GM18502 (cell line): ENCODE data around the gene ARSG.

Experiments used
- ATAC-seq: cut with Tn5 transposase; IDR thresholded peaks from one replicate; pipeline ENCODE4 v1.9.1; 2021; ENCODE audit warnings: mild to moderate bottlenecking; ENCODE audit not compliant: unreplicated experiment, poor library complexity

ARSG gene

DNA sequence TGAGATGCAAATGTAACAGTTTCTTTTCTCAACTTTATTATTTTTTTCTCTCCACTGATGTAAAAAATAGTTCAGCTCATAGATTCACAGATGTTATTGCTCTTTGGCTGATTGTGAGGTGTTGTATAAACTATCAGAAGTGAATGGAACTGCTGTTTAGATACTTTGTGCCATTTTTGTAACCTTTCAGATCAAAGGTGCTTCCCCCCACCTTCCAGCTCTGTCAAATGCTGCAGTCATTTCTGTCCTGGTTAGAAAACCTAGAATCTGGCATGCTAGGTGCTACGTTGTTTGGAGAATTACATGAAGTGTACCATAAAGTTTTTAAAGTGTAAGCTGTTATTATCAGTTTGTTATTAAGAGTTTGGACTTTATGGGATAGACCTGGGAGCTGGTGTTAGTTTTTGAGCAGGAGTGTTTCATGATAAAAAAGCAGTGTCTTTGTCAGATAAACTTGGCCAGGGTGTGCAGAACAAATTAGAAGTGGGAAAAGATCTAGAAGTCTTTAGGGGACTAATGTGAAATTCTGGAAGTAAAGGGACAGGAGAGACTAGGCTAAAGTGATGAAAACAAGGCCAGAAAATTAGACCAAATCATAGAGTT lies 167.8 kb downstream of the ARSG start:
- ATAC-seq: peak; percentile 25

DNA sequence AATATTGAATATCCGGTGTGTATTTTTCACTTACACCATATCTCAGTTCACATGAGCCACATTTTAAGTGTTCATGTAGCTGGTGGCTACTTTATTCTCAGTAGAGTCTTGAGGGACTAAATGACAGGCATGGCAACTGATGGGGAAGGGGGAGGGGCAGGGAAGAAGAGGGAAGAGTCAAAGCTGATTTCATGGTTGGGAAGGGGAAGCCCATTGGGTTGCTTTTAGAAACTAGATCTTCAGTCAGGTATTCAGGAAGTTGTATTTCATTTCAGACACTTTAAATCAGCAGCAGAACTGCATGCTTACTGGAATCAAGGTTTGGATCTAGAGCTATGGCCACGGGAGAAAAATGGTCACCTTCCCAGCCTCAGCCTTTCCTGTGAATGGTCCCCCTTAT lies 168.9 kb downstream of the ARSG start:
- ATAC-seq: no peak

DNA sequence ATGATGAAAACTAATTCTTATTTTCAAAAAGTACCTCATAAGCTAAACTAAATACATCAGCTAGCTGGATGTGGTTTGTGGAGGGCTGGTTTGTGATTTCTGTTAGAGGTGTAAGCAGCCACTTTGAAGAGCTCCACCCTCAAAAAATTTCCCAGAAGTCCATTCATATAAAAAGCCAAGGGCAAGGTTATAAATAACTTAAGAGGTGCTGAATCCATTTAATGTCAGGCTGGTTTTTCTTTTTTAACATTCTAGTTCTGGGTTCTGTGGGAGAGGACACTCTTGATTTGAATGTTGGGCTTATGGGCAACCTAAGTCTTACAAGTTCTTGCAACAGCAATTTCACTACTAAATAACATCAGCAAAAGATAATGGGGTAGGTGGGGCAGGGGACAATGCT lies 169.4 kb downstream of the ARSG start:
- ATAC-seq: no peak

- no peak for ATAC-seq
Measured at GRCh38 chr17:68461122-68461539, 169.8 kb downstream of the ARSG start.

DNA sequence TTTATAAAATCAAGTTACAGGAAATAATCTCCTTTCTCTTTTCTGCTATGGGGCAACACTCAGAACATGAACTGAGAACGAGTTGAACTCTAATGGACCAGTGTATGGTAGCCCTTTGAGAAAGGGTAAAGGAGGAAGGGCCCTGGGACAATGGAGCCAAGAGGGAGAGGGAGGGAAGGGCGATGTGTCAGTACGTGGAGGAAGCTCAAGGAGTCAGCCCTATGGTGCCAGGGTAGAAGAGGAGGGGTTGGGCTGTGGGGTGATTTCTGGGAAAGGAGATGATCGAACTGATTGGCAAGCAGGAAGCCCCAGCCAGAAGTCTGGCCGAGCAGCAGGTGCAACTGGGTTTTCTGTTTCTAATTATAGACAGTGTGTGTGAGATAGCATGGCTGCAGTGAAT lies 170.3 kb downstream of the ARSG start:
- no peak for ATAC-seq

GRCh38 chr17:68462381-68463210 lies 171.3 kb downstream of the ARSG start:
- peak; percentile 51 for ATAC-seq

DNA sequence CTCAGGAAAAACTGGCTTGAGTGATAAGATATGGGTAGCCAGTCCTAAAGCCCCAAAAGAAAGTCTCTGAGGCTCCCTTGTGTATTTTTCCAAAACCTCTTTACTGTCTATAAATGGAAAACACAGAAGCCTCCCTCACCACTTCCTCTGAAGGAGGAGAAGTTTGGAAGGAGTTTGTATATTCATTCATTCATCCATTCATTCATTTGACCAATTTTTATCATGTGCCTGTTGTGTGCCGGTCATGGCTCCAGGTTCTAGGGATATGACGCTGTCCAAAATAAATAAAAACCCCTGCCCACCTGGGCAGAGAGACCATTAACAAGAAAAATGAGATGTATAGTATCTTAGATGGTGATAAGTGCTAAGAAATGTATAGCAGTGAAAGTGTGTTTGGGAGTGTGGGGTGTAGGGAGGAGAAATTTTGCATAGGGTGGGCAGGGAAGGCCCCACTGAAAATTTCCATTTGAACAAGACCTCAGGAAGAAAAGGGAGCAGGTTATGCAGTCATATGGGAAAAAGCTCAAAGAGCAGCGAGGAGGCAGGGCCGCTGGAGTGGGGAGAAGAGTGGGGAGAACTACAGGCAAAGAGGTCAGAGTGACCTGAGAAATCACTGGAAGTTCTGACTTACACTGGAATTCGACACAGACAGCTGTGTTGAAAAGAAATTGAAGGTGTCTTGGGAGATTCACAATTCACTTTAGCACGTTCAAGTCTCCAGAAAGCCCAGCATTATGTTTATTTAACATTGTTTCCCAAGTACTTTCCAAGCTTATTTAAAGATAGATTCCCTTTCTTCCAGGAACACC lies 172.1 kb downstream of the ARSG start:
- no peak for ATAC-seq

DNA sequence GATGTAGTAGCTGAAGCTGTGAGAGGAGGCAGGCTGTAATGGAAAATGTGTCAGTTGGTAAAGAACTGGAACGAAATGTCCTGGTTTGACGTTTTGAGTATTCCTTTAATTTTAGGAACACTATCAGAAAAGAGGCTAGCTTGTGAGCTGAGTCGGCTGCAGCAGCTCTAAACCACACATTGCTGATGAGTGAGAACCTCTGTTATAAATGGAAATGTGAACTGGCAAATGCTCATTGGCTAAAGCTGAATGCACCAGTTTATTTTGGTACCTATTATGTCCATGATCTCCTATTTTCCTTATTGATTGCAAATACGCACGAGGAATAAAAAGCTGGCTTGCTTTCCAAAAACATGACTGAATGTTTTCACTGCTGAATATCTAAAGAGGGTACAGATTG lies 177.0 kb downstream of the ARSG start:
- no peak for ATAC-seq

DNA sequence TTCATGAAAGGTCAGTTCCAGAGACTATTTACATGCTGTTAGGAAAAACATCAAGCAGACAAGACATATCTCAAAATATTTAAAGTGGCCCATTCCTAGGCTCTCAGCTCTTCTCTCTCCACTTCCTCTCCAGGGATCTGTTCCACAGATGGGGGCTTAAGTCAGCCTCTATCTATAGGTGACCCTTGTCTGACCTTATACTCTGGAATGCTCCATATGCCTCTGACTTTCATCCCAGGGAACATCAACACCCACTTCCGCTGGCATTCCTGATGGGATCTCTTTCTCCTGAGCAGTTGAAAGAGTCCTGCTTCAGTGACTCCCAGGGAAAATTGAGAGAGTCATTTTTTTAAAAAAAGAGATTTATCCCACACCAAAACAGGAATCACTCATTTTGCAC lies 177.5 kb downstream of the ARSG start:
- ATAC-seq: no peak
